HCEC 1CT (cell line): ENCODE results near the gene ROCK2.

Experiments
- DNase-seq: peaks from one replicate; pipeline ENCODE4 v3.0.0-alpha.2; 2017

ROCK2 gene

DNA sequence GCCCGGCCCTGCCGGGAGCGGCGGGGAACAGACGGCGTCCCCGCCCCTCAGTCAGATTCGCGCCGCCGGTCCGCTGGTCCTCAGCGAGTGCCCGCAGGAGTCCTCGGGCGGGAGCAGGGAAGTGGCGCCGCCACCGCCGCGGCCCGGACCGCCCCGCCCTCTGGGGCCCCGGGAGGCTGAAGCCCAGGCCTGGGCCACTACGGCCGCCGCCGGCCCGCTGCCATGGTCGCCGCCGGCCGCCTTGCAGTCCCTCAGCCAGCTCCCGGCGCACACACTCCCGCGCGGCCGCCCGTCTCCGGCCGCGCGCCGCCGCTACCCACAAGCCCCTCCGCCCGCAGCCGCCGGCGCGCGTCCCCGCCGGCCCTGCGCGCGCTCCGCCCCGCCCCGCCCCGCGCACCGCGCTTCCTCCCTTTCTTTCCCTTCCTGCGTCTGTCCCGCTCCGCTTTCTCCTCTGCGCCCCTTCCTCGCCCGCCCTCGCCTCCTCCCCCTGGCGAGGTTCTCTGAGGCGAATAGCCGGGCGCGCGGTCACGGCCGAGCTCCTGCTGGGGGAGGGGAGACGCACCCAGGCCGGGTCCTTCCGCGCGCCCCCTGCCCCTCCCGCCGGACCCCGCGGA lies at the start of gene ROCK2:
ROCK2 (minus strand) TSS at position 295 of the 614 bp plus-strand sequence. CDS start 500 bp downstream, outside the sequence.
- DNase-seq: peak; percentile 89

DNA sequence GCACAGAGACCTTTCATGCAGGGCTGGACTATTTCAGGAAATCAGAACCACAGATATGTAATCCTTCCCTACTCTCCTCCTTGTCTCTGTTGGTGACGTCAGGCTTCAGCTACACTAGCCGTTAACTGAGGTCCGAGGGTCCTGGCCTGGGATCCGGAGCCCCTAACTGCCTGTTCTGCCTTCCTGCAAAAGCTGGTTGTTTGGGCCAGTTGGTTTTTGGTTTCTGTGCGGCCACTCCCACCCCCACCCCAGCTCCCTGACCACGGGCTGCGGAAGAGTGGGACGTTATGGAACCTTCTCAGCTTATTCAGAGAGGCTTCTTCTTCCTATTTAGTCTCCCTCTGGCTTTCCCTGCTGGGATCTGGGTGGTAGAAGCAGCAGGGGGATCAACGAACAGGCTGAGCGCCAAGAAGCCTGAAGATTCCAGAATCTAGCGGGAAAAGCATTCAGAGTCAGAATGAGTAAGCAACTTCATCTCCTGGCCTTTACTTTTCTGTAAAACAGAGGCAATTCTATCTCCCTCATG lies 49.3 kb upstream of the ROCK2 start:
- peak; percentile 46 for DNase-seq

DNA sequence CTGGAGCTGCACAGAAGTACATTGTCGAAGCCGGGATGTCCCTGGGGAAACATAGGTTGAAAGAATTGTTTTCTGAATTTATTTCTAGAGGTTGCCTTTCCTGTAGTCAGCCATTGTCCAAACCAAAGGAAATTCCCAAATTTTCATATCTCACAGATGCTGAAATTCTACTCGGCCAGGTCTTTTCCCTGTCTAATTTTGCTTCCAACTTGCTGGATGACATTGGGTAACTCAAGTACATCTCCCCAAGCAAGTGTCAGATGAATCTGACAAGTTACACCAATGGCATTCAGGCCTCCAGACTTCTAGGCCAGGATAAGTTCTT lies 47.5 kb upstream of the ROCK2 start:
- no peak for DNase-seq

GRCh38 chr2:11390399-11390658 lies 45.9 kb upstream of the ROCK2 start:
- no peak for DNase-seq

GRCh38 chr2:11389551-11390398 lies 45.3 kb upstream of the ROCK2 start:
- DNase-seq: peak; percentile 64

- no peak for DNase-seq
Observed at GRCh38 chr2:11389052-11389420, 44.6 kb upstream of the ROCK2 start.

- DNase-seq: no peak
Observed at GRCh38 chr2:11388262-11389051, 44.0 kb upstream of the ROCK2 start.

- no peak for DNase-seq
Observed at GRCh38 chr2:11387843-11388242, 43.4 kb upstream of the ROCK2 start.

DNA sequence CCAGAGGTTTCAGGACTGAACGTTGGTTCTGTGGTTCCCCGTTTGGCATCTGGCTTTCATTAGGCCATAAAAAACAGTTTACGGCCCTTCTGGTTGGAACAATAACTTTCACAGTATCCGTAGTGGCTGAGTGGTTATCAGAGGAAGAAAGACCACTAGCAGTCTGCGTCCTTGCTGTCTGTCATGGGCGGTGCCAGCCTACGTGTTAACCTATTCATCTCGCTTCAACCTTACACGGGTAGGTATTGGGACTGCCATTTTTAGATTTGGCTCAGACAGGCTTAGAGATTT lies 42.6 kb upstream of the ROCK2 start:
- DNase-seq: no peak

GRCh38 chr2:11385847-11386246 lies 41.4 kb upstream of the ROCK2 start:
- no peak for DNase-seq

- no peak for DNase-seq
Observed at GRCh38 chr2:11385216-11385615, 40.8 kb upstream of the ROCK2 start.

- no peak for DNase-seq
Observed at GRCh38 chr2:11379558-11379957, 35.1 kb upstream of the ROCK2 start.

GRCh38 chr2:11377928-11378545 lies 33.6 kb upstream of the ROCK2 start:
- DNase-seq: peak; percentile 25

DNA sequence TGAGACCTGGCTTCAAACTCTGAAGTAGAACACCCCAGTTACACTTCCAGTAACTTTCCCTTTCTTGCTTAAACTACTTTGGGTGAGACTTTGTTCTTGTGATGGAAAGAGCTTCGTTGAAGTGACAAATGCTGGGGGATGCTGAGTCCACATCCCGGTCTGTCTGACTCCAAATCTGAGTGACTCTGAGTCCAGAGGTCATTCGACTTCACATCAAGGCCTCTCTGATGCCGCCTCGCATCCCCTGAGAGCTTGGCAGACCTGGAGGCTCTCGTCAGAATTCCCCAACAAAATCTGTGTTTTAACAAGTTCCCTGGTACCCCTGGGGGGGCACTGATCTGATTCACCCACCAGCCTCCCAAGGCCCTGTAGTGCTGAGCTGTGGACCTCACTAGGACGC lies 31.6 kb upstream of the ROCK2 start:
- DNase-seq: no peak

DNA sequence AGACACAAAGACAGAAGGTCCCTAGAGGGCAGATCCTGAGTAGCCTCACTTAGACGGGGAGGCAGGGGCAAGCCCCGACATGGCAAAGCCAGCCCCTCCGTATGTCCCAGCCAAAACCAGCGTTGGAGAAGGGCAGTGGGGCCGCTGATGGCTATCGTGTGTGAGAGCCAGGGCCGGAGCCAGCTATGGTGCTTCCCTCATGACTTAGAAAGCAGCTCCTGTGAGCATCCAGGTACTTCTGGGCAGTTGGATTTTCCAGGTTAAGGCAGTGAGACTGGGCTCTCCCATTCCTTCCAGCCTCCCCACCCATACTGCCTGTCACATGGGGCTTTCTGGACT lies 31.2 kb upstream of the ROCK2 start:
- DNase-seq: no peak

DNA sequence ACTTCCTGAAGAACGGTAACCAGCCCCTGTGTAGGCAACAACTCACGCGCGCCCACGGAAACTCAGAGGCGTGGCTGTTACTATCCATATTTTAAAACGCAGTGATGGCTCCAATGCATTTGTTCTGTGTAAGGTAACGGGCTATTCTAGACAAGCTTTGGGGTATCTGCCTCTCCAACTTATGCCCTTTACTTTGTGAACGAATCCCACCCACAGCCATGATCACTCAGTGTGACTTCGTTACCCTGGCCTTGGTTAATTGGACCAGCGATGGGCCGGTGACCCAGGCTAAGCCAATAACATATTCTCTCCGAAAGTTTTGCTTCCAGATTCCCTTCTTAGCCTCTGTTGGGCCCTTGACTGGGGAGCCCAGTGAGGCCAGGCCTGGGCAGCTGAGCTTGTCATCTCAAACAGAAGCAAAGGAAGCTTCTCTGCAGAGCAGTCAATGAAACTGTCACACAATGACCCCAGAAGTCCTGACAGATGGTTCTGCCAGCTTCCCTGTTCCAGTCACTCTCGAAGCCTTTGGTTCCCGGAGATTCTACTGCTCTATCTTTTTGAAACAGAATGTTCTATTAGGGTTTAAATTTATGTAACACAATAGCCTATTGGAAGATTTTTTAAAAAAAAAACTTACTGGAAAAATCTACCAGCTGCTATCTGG lies 30.7 kb upstream of the ROCK2 start:
- no peak for DNase-seq

DNA sequence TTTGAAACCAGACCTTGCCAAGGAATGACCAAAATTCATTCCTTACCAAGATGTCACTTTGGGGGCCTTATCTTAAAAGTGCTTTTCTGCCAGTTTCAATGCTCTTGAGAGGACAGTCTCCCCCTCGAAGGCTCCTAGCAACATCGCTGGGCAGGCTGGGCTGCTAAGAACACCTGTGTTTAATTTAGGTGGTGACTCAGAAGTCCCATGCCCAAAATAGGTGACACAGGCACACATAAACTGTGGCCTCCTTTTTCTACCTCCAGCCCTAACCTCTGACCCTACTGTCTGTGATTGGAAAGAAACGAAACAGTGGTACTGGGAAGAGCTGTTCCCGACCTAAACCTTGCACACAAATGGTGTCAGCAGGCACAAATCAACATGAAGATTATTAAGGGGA lies 28.7 kb upstream of the ROCK2 start:
- no peak for DNase-seq

DNA sequence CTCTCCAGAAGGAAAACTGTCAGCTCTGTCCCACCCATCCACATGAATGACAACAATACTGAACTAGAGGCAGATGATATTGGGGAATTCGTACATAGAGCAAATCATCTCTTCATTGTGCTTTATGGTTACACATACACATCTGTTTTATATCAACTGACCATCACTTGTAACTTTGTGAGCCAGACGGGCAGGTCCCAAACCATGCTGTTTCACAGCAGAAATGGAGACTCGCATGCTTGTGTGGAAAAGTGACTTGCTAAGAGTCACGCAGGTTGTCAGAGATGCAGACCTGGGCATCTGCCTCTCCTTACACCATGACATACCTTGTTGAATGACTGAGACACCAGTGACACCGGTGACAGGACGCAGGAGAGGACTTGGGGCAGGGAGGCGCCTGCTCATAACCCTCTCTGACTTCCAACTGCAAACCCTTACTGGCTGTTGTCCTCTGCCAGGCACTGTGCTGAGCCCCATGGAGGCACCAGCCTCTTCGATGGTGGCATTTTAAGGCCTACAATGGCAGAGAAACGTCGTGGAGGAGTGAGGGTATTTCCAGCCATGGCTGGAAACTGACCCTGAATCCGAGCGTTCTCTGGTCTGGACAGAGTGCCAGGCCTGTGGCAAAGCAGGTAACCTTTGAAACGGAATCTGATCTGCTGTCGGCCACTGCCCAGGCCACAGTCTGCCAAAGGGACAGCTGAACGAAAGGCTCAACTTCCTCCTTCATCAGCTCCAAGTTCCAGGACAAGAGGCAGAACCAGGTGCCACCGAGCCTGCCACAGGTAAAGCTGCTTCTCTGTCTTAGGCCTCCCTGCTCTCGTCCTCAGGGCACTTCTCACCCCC lies 26.9 kb upstream of the ROCK2 start:
- no peak for DNase-seq

- no peak for DNase-seq
Observed at GRCh38 chr2:11370377-11371091, 26.1 kb upstream of the ROCK2 start.

DNA sequence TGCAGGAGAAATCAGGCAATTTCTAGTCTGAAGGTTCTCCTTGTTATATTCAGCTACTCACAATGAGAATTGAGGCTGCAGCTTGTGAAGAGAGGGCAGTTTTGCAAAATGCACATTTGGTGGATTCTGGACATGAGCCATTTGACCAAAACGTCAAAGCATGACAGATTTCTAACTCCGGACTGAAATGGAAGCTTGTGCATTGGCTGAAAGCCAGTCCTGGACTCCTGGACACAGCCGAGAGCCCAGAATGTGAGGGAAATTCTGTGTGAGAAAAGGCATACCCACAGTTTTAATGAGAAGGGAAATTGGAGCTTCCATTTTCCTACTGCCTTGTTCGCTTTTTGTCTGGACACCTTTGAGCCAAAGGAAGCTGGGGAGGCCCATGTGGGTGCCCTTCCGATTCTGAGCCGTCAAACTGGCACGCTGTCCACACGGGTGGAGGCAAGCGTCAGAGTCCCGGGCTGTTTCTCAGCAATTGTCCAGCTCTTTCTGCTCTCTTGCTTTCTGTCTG lies 23.7 kb upstream of the ROCK2 start:
- DNase-seq: no peak

- DNase-seq: no peak
Observed at GRCh38 chr2:11367170-11367730, 22.8 kb upstream of the ROCK2 start.
